Loucy (cell line): ENCODE results near the gene PI4KA.

Experiments
- H2AFZ ChIP-seq: fragments of 200-600 bp; sonication (generic); 2 replicates; pipeline ENCODE4 v1.6.0; 2016; ENCODE audit warnings: antibody characterized with exemption, mild to moderate bottlenecking, low read length, moderate library complexity
- H3F3A ChIP-seq: fragments of 200-600 bp; 2 replicates; pipeline ENCODE4 v1.6.0; 2016; ENCODE audit warnings: antibody characterized with exemption, low read depth, mild to moderate bottlenecking
- H3K27me3 ChIP-seq: fragments of 200-600 bp; sonication (generic); 2 replicates; pipeline ENCODE4 v1.6.1; 2014; ENCODE audit warnings: low read length, mild to moderate bottlenecking; ENCODE audit not compliant: insufficient read depth, poor library complexity, severe bottlenecking
- H3K36me3 ChIP-seq: fragments of 200-600 bp; sonication (generic); 2 replicates; pipeline ENCODE4 v1.6.1; 2016; ENCODE audit warnings: low read length; ENCODE audit not compliant: insufficient read depth
- H3K4me1 ChIP-seq: fragments of 200-600 bp; sonication (generic); 2 replicates; pipeline ENCODE4 v1.5.1; 2014; ENCODE audit warnings: low read length, mild to moderate bottlenecking; ENCODE audit not compliant: insufficient read depth, poor library complexity, severe bottlenecking
- H3K4me2 ChIP-seq: fragments of 200-600 bp; sonication (generic); 2 replicates; pipeline ENCODE4 v1.6.0; 2014; ENCODE audit warnings: antibody characterized with exemption, low read length, low read depth, mild to moderate bottlenecking; ENCODE audit not compliant: poor library complexity, severe bottlenecking
- H3K4me3 ChIP-seq: fragments of 200-600 bp; sonication (generic); 2 replicates; pipeline ENCODE4 v1.5.1; 2014; ENCODE audit warnings: low read length, mild to moderate bottlenecking, mixed read lengths; ENCODE audit not compliant: poor library complexity, severe bottlenecking
- H3K79me2 ChIP-seq: fragments of 200-600 bp; sonication (generic); 2 replicates; pipeline ENCODE4 v1.6.1; 2014; ENCODE audit warnings: low read length; ENCODE audit not compliant: insufficient read depth
- H3K9ac ChIP-seq: fragments of 200-600 bp; sonication (generic); 2 replicates; pipeline ENCODE4 v1.6.0; 2014; ENCODE audit warnings: mild to moderate bottlenecking, low read depth, low read length, moderate library complexity; ENCODE audit not compliant: poor library complexity, severe bottlenecking
- H3K9me2 ChIP-seq: fragments of 200-600 bp; sonication (generic); replicated peaks from 2 replicates; pipeline ENCODE4 v1.6.1; 2016; ENCODE audit warnings: low read depth, low read length, mixed read lengths
- H3K9me3 ChIP-seq: fragments of 200-600 bp; sonication (generic); 2 replicates; pipeline ENCODE4 v1.6.1; 2014; ENCODE audit warnings: mild to moderate bottlenecking, antibody characterized with exemption, low read length, low read depth; ENCODE audit not compliant: insufficient read depth
- H4K20me1 ChIP-seq: fragments of 200-600 bp; sonication (generic); 2 replicates; pipeline ENCODE4 v1.6.0; 2014; ENCODE audit warnings: antibody characterized with exemption, low read length, mild to moderate bottlenecking; ENCODE audit not compliant: insufficient read depth, poor library complexity, severe bottlenecking
- CTCF ChIP-seq: fragments of 200-600 bp; sonication (generic); conservative IDR thresholded peaks from 2 replicates; pipeline ENCODE4 v1.5.1; 2014; ENCODE audit warnings: mild to moderate bottlenecking, antibody characterized with exemption, low read length
- EZH2phosphoT487 ChIP-seq: fragments of 200-600 bp; IDR thresholded peaks from 2 replicates; pipeline ENCODE4 v1.6.1; 2018; ENCODE audit warnings: antibody characterized with exemption, mild to moderate bottlenecking, moderate library complexity, borderline replicate concordance

The PI4KA gene

GRCh38 chr22:20844055-20845037, 14.3 kb downstream of the PI4KA start:
- no peak overlapping the region for H3K4me2 ChIP-seq
- H4K20me1 ChIP-seq = peaks cover 43% of the 10 kb centered on the region
- no peaks in the 10 kb centered on the region for H3K36me3 ChIP-seq
- no peaks in the 10 kb centered on the region for H3F3A ChIP-seq
- TF ChIP-seq EZH2phosphoT487 = no peak
- H3K27me3 ChIP-seq = no peaks in the 10 kb centered on the region
- H3K4me1 ChIP-seq = peaks cover 20% of the 10 kb centered on the region
- peaks cover 95% of the 10 kb centered on the region for H3K79me2 ChIP-seq
- no peaks in the 10 kb centered on the region for H3K9me3 ChIP-seq
- H3K9ac ChIP-seq = no peak overlapping the region
- H2AFZ ChIP-seq = no peak overlapping the region
- no peak overlapping the region for H3K4me3 ChIP-seq
- no peaks in the 10 kb centered on the region for H3K9me2 ChIP-seq

- Histone ChIP-seq H3K27me3 (no peaks in the 10 kb centered on the region), H3K79me2 (peaks cover 96% of the 10 kb centered on the region), H3K36me3 (no peaks in the 10 kb centered on the region), H3K4me3 (no peak overlapping the region), H3K4me2 (no peak overlapping the region), H4K20me1 (peaks cover 41% of the 10 kb centered on the region), H2AFZ (no peak overlapping the region), H3K9me3 (no peaks in the 10 kb centered on the region), H3K9me2 (no peaks in the 10 kb centered on the region), H3K9ac (no peak overlapping the region), H3K4me1 (peaks cover 20% of the 10 kb centered on the region), H3F3A (no peaks in the 10 kb centered on the region)
- TF ChIP-seq CTCF (no peak), EZH2phosphoT487 (no peak)
These were observed 15.1 kb downstream of the PI4KA start for GRCh38 chr22:20843501-20843900.

- TF ChIP-seq EZH2phosphoT487 (no peak), CTCF (no peak)
- Histone ChIP-seq H3K9me2 (no peaks in the 10 kb centered on the region), H3K4me2 (peak overlapping the region; percentile 17), H3K36me3 (no peaks in the 10 kb centered on the region), H3K4me3 (no peak overlapping the region), H3K4me1 (peaks cover 29% of the 10 kb centered on the region), H3K9me3 (no peaks in the 10 kb centered on the region), H3K9ac (peak overlapping the region; percentile 2), H4K20me1 (peaks cover 29% of the 10 kb centered on the region), H3K79me2 (peaks cover 87% of the 10 kb centered on the region), H3F3A (peaks cover 4% of the 10 kb centered on the region; the same call in 1 of the 2 replicates), H3K27me3 (no peaks in the 10 kb centered on the region), H2AFZ (no peak overlapping the region)
These were observed 17.8 kb downstream of the PI4KA start for GRCh38 chr22:20840646-20841371.
